ENCODE measurements around the gene ARHGDIA.
A peak's percentile ranks its signal among the peaks of the same experiment; 100 is the strongest.
"Not testable (repeated sequence)": the region's sequence is repeated elsewhere in the genome, so short reads cannot be mapped to it uniquely, and the experiment has no call there.

ARHGDIA gene

DNA sequence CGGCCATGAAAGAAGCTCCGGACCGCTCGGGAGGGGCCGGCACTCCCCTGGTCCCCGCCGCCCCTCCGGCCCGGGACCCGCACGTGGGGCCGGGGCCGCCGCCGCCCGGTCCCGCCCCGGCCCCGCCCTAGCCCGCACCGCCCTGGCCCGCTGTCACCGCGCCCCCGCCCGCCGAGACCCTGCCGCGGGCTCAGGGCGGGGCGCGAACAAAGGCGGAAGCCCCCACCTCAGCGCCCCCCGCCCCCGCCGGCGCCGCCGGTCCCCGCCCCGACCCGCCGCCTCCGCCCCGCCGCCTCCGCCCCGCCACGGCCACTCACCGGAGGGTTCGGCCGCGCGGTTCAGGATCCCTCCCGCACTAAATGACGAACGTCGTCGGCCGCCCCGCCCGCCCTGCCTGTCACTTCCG is at the start of gene ARHGDIA:
TSS of gene ARHGDIA (minus strand) at position 357 of the 406 bp plus-strand sequence. CDS start 1,407 bp downstream, outside the sequence.
- DNase-seq (ENCODE audit: low read depth in 2 of 2), result no peak

DNA sequence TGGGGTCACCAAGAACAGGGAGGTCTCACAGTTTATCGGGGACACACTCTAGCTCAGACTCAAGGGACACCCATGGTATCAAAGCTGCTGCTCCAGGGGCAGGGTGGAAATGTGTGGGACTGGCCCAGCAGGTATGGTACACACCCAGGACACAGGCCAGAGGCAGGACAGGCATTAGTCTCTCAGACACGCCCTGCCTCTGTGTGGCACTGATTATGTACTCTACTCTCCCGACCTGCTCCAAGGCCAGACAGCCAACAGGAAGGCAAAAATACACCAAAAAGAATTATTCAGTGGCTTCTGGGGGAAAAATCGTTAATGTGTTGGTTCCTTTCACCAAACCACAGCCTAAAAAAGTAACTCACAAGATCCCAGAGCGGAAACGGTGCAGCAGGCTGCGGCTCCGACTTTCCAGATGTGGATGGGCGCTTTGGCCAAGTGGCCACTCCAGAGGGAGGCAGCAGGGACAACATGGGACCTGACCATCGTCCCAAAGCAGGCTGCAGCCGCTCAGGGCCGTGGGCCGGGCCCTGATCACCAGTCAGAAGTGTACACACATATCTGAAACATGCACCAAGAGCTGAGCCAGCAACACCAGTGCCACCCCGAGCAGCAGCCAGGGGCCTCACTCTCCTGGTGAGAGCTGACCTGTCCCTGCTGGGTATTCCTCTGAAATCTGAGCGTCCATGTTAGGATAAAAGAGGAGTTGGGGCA is 47.9 kb upstream of the ARHGDIA start:
- no peak for DNase-seq (ENCODE audit: low read depth in 2 of 2)

DNA sequence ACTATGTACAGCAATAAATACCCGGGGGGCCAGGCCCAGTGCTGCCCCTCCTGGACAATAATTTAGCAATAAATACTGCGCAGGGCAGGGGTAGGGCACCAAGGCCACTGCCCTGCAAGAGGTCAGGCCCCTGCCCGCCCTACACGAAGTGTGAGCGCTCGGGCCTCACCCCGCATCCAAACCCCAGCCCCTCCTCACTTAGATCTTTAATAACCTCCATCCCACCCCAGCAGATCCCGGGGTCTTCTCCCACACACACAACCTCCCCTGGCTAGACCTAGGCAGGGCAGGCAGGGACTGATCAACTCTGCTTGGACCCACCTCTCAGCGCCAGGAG is 47.2 kb upstream of the ARHGDIA start:
- not testable (repeated sequence) for DNase-seq (ENCODE audit: low read depth in 2 of 2)

DNA sequence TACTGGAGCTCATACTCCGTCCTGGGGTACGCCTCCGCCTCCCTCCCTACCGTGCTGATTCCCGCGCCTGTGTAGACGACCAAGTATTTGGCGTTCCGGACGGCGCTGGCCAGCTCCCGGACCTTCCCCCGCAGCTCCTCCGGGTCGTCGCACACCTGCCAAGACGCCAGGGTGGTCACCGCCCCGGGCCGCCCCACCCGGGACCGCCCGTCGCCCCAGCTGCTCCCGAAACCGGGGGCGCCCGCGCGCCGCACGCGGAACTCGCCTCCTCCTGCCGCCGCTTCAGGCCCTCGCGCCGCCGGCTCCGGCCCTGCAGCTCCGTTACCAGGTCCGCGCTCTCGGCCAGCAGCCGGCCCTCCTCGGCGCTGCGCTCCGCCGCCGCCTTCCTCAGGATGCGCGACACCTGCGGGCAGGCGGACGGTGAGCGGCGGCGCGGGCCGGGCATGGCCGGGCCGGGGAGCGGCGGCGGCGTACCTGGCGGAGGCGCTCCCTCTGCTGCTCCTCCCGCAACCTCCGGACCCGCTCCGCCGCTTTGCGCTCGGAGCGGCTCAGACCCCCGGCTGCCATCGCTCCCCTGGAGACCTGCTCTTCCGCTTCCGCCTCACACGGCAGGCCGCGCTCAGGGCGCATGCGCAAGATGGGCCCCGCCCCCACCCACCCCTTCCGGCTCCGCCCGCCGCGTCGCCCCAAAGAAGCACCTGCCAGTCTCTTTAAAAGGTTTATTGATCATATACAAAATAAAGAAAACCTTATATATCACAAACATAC is 46.6 kb upstream of the ARHGDIA start, which contains the start of gene SIRT7:
TSS of gene SIRT7 (minus strand) at position 612 of the 768 bp plus-strand sequence. CDS start at position 567, 45 bp downstream.
- peak; percentile 59 to 75 for DNase-seq (ENCODE audit: low read depth in 2 of 2)

DNA sequence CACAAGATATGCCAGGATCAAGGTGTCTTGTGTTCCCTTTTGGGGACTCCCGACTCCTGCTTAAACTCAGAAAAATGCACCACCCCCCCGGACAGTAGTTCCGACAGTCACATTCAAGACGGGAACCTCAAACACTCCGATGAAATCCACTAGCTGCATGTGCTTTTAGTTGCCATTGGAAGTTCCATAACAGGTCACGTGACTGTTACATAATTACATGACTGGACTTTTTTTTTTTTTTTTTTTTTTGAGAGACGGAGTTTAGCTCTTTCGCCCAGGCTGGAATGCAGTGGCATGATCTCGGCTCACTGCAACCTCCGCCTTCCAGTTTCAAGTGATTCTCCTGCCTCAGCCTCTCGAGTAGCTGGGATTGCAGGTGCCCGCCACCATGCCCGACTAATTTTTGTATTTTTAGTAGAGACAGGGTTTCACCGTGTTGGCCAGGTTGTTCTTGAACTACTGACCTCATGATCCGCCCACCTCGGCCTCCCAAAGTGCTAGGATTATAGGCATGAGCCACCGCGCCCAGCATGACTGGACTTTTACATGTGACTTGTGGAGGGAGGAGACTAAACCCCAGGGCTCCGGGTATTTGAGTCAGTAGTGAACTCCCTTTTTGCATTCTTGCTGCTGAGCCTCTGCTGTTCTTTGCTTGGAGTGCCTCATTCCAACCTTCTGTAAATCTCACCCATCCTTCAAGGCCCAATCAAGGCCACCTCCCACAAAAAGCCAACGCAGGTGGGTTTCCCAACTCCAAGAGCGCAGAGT is 45.3 kb upstream of the ARHGDIA start:
- no peak for DNase-seq (ENCODE audit: low read depth in 2 of 2)

DNA sequence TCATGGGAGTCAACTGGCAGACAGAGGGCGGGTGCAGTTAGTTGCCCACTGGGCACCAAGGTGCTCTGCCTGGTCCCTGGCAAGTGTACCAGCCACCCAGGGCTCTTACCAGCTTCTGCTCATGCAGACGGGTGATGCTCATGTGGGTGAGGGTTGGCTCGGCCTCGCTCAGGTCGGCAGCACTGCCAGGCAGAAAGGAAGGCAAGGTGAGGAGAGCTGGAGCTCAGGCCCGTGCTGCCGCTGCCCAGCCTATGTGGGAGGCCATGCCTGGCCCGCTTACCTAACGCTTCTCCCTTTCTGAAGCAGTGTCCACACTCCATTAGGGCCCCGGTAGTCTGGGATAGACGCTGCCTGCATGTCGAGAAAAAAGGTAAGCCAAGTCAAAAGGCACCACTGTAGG is 44.2 kb upstream of the ARHGDIA start:
- no peak for DNase-seq (ENCODE audit: low read depth in 2 of 2)

DNA sequence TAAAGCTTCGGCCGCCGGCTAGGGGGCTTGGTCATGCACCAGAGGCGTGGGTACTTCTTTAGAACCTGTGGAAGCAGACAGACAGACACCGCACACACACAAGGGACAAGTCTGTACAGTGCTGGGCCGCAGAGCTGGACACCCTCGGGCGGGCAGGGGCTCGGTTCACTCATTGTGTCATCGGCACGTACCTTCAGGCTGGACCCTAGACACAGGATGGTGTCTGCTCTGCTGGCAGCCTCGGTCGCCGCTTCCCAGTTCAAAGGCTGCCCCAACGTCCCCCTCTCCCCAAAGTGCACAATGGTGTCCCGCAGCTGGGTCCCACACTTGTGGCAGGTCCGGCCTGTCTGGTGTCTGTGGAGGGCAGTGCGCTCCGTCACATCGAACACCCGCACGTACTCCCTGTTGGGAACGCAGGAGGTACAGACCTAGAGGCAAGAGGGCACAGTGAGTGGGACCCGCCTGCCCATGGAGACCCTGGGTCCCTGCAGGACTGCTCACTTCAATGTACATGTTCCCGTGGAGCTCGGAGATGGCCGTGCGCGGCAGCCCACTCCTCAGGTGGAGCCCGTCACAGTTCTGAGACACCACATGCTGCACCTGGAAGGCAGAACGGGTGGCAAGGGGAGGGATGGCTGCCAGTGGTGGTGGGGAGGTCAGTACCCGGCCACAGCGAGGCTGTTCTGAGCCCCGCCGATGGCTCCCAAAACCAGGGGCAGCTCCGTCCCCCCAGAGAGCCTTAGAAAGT is 43.1 kb upstream of the ARHGDIA start:
- DNase-seq (ENCODE audit: low read depth in 2 of 2), result no peak

DNA sequence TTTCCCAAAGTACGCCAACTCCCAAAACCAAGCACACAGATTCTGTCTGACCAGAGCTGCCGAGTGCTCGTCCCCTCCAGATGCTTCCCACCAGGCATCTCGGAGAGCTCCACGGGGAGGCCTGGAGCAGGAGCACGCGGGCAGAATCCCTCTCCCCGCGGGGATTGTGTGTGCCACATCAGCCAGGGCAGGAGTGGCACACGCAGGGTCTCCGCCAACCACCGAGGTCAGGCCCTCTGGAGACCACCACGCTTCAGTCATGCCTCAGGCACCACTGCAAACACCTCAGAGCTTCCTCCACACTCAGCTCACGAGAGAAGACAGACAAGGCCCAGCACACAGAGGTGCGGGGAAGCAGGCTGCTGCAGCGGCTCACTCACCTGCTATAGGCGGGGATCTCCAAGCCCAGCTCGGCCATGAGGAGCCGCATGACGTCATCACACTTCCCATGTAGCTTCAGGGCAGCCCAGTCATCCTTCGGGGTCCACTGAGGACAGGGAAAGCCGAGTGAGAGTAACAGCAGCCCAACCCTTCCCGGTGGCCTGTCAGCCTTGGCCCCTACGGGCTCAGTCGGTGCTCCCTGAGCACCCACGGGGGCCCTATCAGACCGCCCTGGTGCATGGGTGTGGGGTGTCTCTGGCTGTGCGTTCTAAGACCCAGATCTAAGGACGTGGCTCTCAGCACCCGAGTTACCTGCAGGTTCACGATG is 42.4 kb upstream of the ARHGDIA start:
- no peak for DNase-seq (ENCODE audit: low read depth in 2 of 2)

DNA sequence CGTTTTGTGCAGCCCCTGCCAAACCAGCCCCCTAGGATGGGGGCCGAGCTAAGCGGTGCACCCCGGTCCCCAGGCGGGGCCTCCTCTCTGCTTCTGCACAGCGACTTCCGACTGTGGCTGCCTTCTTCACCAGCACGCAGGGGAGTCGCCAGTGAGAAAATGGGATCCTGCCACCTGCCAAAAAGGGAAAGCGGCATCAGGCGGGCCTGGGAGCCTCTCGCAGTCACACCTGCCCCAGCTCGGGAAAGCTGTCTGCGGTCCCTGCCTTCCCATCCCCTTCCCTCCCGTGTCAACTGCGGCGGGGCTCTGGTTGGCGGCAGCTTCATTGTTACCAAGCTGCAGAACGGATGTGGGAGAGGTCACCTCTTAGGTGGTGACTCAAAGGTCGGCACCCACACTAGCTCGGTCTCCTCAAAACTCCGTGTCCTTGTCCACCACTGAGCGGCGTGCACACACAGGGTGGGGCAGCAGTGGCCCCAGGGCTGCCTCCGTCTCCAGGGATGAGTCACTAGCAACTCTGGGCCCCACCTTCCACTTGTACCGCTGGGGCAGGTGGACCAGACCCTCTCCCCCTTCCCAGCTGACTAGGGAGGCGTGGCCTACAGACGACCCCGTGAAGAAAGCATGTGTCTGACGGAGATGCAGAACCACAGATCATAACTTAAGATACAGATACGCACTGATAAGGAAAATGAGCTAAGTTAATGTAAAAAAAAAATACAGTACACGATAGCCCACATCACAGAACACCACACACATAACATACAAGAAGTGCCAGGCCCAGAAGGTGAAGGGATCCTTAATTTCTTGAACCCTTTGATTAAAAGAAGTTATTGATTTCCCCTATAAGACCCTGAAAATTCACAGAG is 41.5 kb upstream of the ARHGDIA start:
- DNase-seq (ENCODE audit: low read depth in 2 of 2), result no peak

DNA sequence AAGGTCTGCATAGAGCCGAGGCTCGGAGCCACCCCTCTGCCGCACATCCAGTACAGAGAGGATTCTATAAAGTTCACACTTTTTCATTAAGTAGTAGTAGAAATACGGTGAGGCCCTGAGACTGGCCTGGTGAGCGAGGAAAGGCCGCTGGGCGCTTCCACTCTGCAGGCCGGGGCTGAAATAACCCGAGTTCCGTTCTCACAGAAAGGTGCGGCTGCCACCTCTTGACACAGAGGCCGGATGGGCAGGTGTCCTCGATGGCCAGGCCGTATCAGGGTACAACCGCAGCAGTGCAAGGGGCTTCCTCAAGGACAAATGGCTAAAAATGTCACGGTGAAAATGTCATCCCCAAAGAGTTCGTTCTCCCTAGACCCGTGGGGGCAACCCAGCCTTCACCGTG is 40.8 kb upstream of the ARHGDIA start:
- DNase-seq (ENCODE audit: low read depth in 2 of 2), result no peak

DNA sequence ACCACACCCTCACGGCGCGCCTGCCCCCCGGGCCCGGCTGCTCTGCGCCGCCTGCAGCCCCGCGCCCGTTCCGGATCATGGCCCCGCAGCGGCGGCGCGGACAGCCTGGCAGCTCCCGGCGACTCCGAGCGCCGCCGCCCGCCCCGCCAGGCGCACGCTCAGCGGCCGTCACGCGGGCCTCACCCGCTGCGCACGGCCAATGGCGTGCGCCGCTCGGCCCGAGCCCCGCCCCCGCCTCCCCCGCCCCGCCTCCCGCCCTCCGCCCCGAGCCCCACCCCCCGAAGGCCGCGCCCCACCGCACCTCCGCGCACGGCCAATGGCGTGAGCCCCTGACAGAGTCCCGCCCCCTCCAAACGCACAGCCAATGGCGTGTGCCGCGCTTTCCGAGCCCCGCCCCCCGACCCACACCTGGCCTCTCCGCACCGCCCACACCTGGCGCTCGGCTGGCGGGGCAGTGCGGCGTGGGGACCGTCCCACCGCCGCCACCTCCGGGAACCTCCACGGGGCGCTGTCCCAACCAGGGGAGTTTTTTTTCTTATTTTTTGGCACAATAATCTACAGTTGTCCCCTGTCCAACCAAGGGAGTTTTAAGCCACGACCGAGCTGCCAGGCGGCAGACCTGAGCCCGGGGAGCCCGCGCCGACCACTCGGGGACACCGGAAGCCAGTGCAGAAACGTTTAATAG is 40.3 kb upstream of the ARHGDIA start, which contains the start of gene PCYT2:
TSS of gene PCYT2 (minus strand) at position 123 of the 685 bp plus-strand sequence. CDS start at position 79, 44 bp downstream.
- DNase-seq (ENCODE audit: low read depth in 2 of 2), result peak; percentile 85 to 89

DNA sequence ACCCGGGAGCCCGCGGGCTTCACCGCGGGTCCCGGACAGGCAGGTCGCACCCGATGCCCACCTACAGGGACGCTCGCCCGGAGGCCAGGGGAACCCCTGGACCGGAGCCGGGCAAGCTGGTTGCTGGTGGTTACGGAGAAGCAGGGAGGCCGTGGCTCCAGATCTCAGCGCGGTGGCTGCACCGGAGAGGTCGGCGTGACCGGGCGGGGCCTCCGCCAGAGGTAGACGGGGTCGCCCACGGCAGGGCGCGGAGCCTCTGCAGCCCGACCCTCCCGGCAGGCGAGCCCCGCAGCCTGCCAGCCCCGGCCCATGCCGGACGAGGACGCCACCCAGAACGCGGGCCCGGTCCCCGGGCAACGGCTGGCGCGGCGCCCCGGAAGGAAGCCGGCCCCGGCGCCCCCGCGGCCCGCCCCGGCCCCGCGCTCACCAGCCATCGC is 39.7 kb upstream of the ARHGDIA start:
- DNase-seq (ENCODE audit: low read depth in 2 of 2), result no peak

DNA sequence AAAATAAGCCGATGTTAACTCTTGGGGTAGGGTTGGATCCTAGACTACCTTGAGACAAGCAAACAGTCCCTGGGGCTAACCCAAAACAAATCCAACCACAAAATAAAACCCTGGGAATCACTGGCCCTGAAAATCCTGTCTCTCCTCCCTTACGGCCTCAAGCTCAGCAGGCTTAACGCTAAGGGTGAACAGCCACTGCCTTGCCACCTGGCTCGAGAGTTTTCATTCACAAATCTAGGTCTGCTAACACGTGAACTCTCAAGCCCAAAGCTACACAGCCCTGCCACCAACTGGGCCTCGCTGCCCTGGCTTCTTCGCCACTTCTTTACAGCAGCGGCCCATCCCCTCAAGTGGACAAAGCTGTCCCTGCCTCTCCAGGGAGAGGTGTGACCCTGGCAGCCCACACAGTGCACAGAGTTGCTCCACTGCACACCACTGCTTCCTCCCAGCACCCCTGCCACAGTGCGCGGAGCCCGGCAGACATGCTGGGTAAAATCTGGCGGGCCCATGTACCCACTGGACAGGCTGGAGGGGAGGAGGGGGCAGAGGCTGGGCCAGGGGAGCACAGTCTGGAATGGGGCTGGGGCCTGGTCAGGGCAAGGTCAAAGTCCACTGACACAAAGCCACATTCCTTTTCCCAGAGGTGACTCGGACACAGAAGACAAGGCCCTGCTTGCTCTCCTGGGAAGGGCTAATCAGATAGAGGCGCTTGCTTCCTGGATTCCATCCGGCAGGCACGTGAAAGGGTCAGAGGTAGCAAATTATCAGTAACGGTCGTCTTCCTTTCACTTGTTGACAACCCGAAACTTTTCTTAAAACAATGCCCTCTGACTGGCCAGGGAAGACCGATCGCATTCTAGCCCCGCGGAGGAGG is 39.1 kb upstream of the ARHGDIA start:
- DNase-seq (ENCODE audit: low read depth in 2 of 2), result no peak

DNA sequence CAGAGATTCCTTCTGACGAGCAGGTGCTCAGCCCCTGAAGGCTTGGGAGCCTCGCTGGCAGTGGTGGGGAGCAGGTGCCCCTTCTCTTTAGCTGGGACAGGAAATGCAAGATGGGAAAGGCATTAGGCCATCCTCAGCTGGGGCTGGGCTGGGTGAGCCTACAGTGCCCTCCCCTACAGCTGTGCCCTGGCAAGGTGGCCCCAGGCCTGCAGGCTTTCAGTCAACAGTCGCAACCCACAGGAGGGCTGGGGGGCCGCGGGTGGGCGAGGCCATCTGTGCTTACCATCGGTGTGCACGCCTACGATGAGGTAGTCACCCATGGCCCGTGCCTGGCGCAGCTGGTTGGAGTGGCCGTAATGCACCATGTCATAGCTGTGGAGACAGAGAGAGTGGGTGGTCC is 38.1 kb upstream of the ARHGDIA start:
- DNase-seq (ENCODE audit: low read depth in 2 of 2), result no peak

DNA sequence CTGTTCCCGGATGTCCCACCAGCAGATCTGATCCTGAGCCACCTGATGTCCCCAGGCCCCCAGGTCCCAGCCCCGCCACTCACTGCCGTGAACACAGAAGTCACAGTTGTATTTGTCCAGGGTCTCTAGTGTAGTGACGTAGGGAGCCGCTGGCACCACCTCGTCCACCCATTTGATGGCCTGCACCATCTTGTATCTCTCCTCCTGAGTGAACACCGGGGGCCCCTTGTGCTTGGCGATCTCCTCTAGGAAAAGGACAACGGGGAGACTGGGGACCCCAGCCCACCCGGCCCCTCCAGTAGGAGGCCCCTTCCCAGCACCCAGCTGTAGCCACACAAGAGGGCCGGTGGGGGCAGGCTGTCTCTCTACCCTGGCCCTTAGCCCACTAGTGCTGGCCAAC is 37.7 kb upstream of the ARHGDIA start:
- no peak for DNase-seq (ENCODE audit: low read depth in 2 of 2)

DNA sequence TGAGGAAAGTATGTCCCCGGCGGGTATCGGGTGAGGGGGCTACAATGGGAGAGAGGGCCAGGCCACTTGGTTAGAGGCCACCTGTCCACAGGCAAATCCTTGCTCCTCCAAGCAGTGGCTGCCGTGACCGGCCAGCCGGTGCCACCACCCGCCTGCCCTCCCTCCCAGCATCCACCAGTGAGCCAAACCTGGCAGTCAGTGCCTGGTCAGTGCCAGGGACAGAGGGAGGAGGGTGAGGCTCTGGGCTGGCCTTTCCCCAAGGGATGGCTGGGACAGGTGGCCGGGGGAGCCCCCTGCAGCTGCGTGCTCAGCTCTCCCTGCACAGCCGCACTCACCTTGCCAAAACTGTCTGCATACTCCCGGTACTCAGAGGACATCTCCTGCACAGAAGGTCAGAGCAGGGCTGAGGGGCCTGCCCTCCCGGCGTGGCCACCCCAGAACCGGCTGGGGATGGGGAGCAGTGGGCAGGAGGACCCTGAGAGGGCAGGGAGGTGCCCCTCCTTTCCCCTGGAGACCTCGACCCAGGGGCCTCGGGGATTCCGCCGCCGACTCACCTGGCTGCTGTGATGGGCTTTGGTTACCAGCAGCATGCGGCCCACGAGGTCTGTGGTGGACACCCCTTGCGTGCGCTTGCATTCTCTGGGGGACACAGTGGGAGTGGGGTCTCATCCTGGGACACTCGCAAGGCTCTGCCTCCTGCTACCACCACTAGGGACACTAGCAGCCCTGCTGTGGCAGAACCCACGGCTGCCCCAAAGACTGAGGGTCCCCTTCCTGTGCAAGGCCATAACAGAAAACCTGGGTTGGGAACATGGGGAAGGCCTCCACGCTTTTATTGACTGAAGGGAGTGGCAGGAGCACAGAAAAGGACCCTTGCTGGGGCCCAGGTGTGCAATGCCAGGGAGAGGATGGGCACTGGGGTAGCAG is 36.3 kb upstream of the ARHGDIA start:
- DNase-seq (ENCODE audit: low read depth in 2 of 2), result no peak

Measured in stimulated activated CD8-positive, alpha-beta memory T cell treated with anti-CD3 and anti-CD28 coated beads, Interleukin-15, amount 100 ng/mL, for 48 hours (primary cell).